ENCODE data around the gene LILRB1.
"Not testable (repeated sequence)": the region's sequence is repeated elsewhere in the genome, so short reads cannot be mapped to it uniquely, and the experiment has no call there.

The LILRB1 gene

GRCh38 chr19:54630262-54630661 is at the start of gene LILRB1:
TSS of gene LILRB1 (plus strand) at chr19:54630484. CDS start at chr19:54631074, 590 bp downstream.
- not testable (repeated sequence) for DNase-seq

DNA sequence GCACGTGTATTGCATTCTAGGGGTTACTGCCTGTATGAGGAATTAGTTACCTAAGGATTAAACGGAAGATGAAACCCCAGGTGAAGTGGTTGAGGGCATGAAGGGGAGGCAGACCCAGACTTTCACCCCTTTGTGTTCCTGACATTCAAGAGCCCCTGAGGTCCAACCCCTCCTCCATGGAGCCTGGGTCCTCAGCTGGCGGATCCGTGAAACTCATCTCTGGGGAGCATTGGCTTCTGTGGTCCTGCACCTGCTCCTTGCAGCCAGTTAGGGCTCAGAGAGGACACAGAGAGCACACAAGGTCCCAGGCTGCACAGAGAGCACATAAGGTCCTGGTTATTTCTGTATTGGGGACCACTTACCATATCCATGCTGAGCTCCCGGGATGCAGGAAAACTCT is 43.9 kb upstream of the LILRB1 start:
- no peak for DNase-seq

DNA sequence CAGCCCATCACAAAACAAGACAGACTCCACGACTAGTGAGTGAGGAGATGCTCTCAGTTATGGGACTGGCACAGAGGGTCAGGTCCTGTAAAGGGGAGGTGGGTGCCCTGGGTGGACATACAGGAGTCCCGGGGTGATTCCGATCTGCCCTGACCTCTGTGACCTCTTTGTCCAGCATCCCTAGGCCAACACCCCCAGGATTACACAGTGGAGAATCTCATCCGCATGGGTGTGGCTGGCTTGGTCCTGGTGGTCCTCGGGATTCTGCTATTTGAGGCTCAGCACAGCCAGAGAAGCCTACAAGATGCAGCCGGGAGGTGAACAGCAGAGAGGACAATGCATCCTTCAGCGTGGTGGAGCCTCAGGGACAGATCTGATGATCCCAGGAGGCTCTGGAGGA is 43.3 kb upstream of the LILRB1 start:
- no peak for DNase-seq

DNA sequence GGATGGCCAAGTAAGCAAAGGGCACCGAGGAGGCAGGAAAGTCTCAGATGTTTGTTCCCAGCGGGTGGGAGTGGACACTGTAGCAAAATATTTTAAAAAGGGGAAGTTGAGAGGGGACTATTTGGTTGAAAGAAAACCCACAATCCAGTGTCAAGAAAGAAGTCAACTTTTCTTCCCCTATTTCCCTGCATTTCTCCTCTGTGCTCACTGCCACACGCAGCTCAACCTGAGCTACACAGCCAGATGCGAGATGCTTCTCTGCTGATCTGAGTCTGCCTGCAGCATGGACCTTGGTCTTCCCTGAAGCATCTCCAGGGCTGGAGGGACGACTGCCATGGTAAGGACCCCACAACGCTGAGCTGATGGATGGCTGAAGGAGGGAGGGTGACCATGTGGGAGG is 36.8 kb upstream of the LILRB1 start, which contains the start of gene LILRA1:
TSS of gene LILRA1 (plus strand) at position 188 of the 400 bp plus-strand sequence. CDS start 613 bp downstream, outside the sequence.
- not testable (repeated sequence) for DNase-seq

- not testable (repeated sequence) for DNase-seq
Measured at GRCh38 chr19:54593931-54594626, 36.2 kb upstream of the LILRB1 start.

DNA sequence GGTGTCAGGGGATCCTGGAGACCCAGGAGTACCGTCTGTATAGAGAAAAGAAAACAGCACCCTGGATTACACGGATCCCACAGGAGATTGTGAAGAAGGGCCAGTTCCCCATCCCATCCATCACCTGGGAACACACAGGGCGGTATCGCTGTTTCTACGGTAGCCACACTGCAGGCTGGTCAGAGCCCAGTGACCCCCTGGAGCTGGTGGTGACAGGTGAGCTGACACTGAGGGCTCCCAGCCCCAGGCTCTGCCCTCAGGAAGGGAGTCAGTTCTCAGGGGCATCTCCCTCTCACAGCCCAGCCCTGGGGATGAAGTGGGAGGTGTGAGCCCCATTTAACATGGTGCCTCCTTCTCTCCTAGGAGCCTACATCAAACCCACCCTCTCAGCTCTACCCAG is 35.5 kb upstream of the LILRB1 start:
- no peak for DNase-seq

DNA sequence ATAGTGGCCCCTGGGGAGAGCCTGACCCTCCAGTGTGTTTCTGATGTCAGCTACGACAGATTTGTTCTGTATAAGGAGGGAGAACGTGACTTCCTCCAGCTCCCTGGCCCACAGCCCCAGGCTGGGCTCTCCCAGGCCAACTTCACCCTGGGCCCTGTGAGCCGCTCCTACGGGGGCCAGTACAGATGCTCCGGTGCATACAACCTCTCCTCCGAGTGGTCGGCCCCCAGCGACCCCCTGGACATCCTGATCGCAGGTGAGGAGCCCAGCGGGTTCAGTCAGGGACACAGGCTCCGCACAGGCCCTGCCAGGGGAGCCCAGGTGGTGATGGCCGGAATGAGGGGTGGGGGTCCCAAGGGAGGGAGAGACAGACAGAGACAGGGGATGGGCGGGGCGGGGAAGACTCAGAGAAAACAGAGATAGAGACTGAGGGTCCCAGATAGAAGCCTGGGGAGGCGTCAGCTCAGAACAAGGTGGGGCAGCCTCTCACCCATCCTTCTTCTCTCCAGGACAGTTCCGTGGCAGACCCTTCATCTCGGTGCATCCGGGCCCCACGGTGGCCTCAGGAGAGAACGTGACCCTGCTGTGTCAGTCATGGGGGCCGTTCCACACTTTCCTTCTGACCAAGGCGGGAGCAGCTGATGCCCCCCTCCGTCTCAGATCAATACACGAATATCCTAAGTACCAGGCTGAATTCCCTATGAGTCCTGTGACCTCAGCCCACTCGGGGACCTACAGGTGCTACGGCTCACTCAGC is 34.4 kb upstream of the LILRB1 start:
- not testable (repeated sequence) for DNase-seq

DNA sequence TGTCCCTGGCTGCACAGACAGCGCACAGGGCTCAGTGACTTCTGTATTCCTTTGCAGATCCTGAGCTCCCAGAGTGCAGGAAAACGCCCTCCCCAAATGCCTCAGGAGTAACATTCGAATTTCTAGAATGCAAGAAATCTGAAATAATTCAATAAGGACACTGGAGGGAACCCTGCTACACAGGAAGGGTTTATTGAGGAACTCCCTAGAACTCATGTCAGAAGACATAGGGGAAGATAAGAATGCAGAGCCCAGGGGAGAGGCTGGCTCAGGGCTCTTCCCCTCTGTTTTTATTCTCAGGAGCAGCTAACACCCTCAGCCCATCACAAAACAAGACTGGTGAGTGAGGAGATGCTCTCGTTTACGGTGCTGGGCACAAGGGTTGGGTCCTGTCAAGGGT is 30.1 kb upstream of the LILRB1 start:
- DNase-seq = no peak

GRCh38 chr19:54606230-54606629 is 24.1 kb upstream of the LILRB1 start:
- no peak for DNase-seq

GRCh38 chr19:54606891-54607784 is 23.1 kb upstream of the LILRB1 start:
- no peak for DNase-seq

DNA sequence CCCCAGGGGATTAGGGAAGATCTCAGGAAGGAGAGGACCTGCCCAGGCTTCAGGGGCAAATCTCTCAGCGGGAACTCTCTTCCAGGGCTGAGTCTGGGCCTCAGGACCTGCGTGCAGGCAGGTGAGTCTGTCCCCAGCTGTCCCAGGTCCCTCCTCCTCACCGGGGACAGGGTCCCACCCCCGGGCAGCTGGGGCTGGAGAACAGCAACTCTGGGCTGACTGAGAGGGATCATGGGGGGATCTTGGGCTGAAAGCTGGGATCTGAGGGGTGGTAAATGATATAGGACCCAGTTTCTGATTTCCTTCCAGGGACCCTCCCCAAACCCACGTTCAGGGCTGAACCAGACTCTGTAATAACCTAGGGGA is 22.5 kb upstream of the LILRB1 start:
- no peak for DNase-seq

- DNase-seq = no peak
Measured at GRCh38 chr19:54608205-54608604, 22.1 kb upstream of the LILRB1 start.

DNA sequence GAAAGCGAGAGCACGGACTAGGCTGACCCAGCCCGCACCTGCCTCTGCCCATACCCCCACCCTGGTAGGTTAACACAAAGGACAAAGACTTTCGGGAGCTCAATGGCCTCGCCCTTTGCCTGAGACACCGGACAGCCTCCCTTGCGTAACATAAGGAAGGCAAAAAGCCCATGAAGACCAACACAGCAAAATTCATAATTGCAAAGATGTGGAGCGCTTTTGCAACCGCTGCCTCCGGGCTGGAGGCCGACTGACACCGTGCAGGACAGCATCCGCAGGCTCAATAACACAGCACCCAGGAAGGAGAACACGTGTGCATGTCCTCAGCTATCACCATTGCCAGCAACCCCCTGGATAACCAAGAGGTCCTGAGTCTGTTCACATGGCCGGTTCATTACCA is 21.5 kb upstream of the LILRB1 start:
- no peak for DNase-seq

GRCh38 chr19:54609356-54609791 is 20.9 kb upstream of the LILRB1 start:
- no peak for DNase-seq

DNA sequence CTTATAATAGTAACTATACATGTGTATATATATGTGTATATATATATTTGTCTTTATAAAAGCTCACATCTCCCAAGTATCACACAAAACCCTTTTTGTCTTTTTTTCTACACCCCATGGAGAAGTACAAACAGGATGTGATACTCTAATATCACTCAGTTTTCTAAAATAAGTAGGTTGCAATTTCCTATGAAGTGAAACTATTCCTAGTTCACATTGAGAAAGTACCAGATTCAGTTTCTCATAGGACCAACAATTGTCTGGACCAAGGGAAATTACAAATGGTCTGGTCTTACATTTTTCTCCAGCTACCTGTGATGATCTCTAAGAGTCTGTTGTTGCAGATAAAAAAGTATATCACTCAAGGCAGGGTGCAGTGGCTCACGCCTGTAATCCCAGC is 17.9 kb upstream of the LILRB1 start:
- no peak for DNase-seq

DNA sequence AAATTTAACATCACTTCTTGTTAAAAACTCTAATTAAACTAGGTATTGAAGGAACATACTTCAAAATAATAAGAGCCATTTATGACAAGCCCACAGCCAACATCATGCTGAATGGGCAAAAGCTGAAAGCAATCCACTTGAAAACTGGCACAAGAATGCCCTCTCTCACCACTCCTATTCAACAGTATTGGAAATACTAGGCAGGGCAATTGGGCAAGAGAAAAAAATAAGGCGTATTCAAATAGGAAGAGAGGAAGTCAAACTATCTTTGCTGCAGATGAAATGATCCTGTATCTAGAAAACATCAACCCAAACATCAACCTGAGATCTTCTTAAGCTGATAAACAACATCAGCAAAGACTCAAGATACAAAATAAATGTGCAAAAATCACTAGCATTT is 15.6 kb upstream of the LILRB1 start:
- no peak for DNase-seq

GRCh38 chr19:54616057-54616456 is 14.2 kb upstream of the LILRB1 start:
- DNase-seq = no peak

GRCh38 chr19:54616821-54617560 is 13.3 kb upstream of the LILRB1 start:
- DNase-seq = no peak

- no peak for DNase-seq
Measured at GRCh38 chr19:54620464-54620863, 9.8 kb upstream of the LILRB1 start.

DNA sequence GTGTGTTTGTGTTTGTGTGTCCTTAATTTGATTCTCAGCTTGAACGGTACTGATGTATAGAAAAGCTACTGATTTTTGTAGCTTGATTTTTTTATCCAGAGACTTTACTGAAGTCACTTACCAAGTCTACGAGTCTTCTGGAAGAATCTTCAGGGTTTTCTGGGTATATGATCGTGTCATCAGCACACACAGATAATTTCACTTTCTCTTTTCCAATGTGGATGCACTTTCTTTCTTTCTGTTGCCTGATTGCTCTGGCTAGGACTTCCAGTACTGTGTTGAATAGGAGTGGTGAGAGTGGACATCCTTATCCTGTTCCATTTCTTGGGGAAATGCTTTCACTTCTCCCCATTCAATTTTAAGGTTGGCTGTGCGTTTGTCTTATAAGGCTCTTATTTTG is 7.9 kb upstream of the LILRB1 start:
- DNase-seq = no peak

DNA sequence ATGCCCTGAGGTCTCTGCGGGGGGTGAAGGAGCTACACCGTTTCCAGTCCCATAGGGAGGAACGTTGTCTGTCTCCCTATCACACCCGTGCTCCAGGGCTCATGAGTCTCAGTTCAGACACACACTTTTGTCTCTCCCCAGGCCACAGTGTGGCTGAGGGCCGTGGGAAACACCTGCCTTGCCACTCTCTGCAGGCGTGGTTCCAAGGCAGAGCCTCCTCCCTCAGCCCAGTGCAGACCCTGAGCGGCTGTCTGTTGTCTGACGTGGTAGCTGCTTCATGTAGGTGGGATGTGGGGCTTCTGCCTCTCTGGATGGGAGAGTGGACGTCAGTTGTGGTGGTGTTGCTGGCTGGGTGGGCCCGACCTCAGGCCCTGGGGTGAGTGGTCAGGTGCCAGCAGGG is 6.0 kb upstream of the LILRB1 start:
- DNase-seq = not testable (repeated sequence)

DNA sequence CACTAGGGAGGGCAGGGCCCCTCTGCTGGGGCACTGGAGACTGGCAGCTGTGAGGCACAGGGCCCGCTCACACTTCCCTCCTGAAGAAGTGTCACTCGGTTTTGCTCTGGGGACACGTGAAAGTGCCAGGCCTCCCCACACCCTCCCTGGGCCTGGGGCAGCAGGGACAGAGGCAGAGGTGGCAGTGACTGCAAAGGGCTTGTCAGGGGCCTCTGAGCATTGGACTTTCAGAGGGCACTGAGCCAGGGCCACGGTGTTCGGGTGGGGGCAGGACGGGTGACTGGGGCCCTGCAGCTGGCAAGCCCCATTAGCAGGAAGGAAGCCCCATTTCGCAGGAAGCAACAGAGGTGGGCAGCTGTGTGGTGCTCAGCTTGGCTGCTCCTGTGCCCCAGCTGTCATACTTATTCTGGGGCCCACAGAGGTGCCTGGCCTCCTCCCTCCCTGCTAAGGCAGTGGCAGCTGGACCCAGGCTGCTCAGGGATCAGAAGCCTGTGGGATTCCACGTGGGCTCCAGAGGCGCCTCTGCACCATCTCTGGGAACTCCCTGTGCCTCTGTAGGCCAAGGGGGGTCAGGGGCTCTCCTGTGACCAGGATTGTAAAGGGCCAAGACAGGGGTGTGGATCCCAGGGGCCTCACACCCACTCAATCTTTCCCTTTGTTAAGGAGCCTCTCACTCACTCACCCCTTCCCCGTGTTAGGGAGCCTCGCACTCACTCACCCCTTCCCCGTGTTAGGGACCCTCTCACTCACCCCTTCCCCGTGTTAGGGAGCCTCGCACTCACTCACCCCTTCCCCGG is 5.2 kb upstream of the LILRB1 start:
- not testable (repeated sequence) for DNase-seq
